Sigmoid colon (tissue), 7 donors: Measurements from ENCODE around the gene CEP164. TPM values are rescaled to one million over a fixed set of nuclear protein-coding genes. Genes with fewer than 3 reads are reported as not detected.

ENCODE experiments used
- DNase-seq: peaks from one replicate; pipeline ENCODE4 v3.0.0-alpha.2; 2019
- H3K27ac ChIP-seq, 4 donors: fragments of 200-600 bp; sonication (generic); one replicate each; pipeline ENCODE4 v1.5.1; 2016 to 2019; ENCODE audit warnings: mild to moderate bottlenecking in 1 of 4
- H3K27me3 ChIP-seq, 3 donors: fragments of 200-600 bp; sonication (generic); one replicate each; pipeline ENCODE4 v1.5.1; 2019; ENCODE audit warnings: mild to moderate bottlenecking in 1 of 3
- H3K36me3 ChIP-seq, 4 donors: fragments of 200-600 bp; sonication (generic); one replicate each; pipeline ENCODE4 v1.5.1; 2016 to 2019
- H3K4me1 ChIP-seq, 4 donors: fragments of 200-600 bp; sonication (generic); one replicate each; pipeline ENCODE4 v1.5.1; 2017 to 2019
- H3K4me3 ChIP-seq, 4 donors: fragments of 200-600 bp; sonication (generic); one replicate each; pipeline ENCODE4 v1.5.1; 2017 to 2019; ENCODE audit warnings: mild to moderate bottlenecking in 2 of 4, moderate library complexity in 1 of 4
- H3K9me3 ChIP-seq, 4 donors: fragments of 200-600 bp in 3 of 4; sonication (generic) in 3 of 4; one replicate each; pipeline versions ENCODE4 v1.5.1 to v1.6.1; 2013 to 2019
- EP300 ChIP-seq, 4 donors: sonication (generic); formaldehyde crosslinking; IDR thresholded peaks; one replicate each; pipeline ENCODE4 v1.6.1; 2017; ENCODE audit warnings: antibody characterized with exemption in 4 of 4
- POLR2A ChIP-seq, 2 donors: fragments of 450-650 bp; IDR thresholded peaks; one replicate each; pipeline ENCODE4 v1.6.1; 2016; ENCODE audit warnings: antibody characterized with exemption in 2 of 2, mild to moderate bottlenecking in 2 of 2, moderate library complexity in 2 of 2
- POLR2AphosphoS5 ChIP-seq, 4 donors: sonication (generic); formaldehyde crosslinking; IDR thresholded peaks; one replicate each; pipeline ENCODE4 v1.6.1; 2017; ENCODE audit warnings: antibody characterized with exemption in 4 of 4
- WGBS, 2 donors: extraction: QIAGEN DNeasy Blood & Tissue Kit; methylation state at CpG; one replicate each; pipeline ENCODE4 v1.1.7; 2013; 5-methylcytosine and 5-hydroxymethylcytosine counted together
- intact Hi-C: fragments of 100-400 bp; cut with DNase I; formaldehyde crosslinking; loops from one replicate; pipeline ENCODE4 v1.15.1; 2023
- polyA plus RNA-seq, 3 donors: library from polyadenylated mRNA; stranded (reverse); fragments of 200-250 nt; gene quantifications; one replicate each; pipeline ENCODE4 v1.2.3, GENCODE V29; 2013
- total RNA-seq, 4 donors: library from RNA; depleted of rRNA; stranded (reverse); fragments of >200 nt; gene quantifications; one replicate each; pipeline ENCODE4 v1.1.0, GENCODE V29; 2016
- TF ChIP-seq, protein P1 (sequence below), 4 experiments: fragments of 450-650 bp in 3 of 4; fragments of 200-600 bp in 1 of 4; IDR thresholded peaks; one replicate each; pipeline ENCODE4 v1.5.1; 2016 to 2019; ENCODE audit warnings: antibody characterized with exemption in 4 of 4, mild to moderate bottlenecking in 3 of 4, moderate library complexity in 2 of 4
- donor health status: healthy with polysubstance abuse.
- donor health status: Bipolar disorder and iron deficiency.
- donor health status: healthy.

Gene CEP164
- total and polyA plus RNA-seq, 7 donors: 1.8 to 40.4 (median 16.3) TPM

DNA sequence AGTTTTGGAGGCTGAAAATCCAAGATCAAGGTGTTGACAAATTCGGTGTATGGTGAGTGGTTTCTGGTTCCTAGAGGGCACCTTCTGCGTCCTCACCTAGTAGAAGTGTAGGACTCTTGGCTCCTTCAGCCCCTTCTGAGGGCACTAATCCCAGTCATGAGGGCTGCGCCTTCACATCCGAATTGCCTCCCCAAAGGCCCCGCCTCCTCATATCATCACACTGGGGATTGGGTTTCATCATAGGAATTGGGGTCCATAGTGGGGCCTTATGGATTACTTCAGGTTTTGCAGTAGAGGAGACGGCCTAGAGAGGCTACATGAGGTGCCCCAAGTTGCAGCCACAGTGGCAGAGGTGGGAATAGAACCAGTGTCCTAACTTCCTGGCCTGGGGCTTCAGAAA is 87.1 kb downstream of the CEP164 start:
- intact Hi-C loops: no loop called here
- H3K9me3 ChIP-seq: no peaks in the 10 kb centered on the region
- H3K27ac ChIP-seq: no peak overlapping the region
- WGBS, 2 donors: 93 to 95% methylated on average over 6 of the region's 6 CpGs
- no peak for TF ChIP-seq POLR2A (IDR thresholded peaks at IDR 0.05)
- TF ChIP-seq POLR2AphosphoS5 (IDR thresholded peaks at IDR 0.05): no peak
- no peak for TF ChIP-seq EP300 (IDR thresholded peaks at IDR 0.05)
- TF ChIP-seq, protein P1, sequence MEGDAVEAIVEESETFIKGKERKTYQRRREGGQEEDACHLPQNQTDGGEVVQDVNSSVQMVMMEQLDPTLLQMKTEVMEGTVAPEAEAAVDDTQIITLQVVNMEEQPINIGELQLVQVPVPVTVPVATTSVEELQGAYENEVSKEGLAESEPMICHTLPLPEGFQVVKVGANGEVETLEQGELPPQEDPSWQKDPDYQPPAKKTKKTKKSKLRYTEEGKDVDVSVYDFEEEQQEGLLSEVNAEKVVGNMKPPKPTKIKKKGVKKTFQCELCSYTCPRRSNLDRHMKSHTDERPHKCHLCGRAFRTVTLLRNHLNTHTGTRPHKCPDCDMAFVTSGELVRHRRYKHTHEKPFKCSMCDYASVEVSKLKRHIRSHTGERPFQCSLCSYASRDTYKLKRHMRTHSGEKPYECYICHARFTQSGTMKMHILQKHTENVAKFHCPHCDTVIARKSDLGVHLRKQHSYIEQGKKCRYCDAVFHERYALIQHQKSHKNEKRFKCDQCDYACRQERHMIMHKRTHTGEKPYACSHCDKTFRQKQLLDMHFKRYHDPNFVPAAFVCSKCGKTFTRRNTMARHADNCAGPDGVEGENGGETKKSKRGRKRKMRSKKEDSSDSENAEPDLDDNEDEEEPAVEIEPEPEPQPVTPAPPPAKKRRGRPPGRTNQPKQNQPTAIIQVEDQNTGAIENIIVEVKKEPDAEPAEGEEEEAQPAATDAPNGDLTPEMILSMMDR (IDR thresholded peaks at IDR 0.05): no peak
- H3K4me1 ChIP-seq: no peaks in the 10 kb centered on the region
- DNase-seq: peak; percentile 10
- no peak overlapping the region for H3K4me3 ChIP-seq
- H3K36me3 ChIP-seq: peaks cover 0 to 30% (median 5%) of the 10 kb centered on the region in 4 donors
- no peaks in the 10 kb centered on the region for H3K27me3 ChIP-seq

DNA sequence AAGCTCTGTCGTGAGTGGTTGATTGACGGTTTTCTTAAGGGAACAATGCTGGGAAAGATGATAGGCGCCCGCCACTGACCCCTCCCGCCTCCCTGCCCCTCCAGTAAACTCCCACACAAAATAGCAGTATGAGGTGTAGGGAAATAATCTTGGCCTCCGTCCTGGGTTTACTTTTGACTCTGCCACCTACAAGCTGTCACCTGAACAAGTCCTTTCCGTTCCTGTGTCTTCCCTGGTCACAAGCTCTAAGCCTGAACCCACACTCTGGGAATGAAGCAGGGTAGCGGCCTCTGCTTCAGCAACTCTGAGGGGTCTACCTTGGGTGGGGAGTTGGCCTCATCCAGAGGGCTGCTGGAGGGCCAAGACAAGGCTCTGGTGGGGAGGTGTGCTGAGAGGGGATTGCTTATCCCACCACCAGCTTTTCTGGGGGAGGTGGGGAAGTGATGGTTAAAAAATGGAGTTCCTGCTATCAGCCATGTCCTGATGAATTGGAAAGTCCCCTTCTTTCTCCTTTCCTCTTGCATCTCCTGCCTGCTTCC is 87.8 kb downstream of the CEP164 start:
- Histone ChIP-seq H3K36me3 (peaks cover 0 to 24% (median 2%) of the 10 kb centered on the region in 4 donors), H3K4me3 (no peak overlapping the region), H3K9me3 (no peaks in the 10 kb centered on the region), H3K27me3 (no peaks in the 10 kb centered on the region), H3K4me1 (no peaks in the 10 kb centered on the region), H3K27ac (no peak overlapping the region)
- TF ChIP-seq POLR2AphosphoS5 (IDR thresholded peaks at IDR 0.05): no peak
- TF ChIP-seq, protein P1 (IDR thresholded peaks at IDR 0.05): no peak
- TF ChIP-seq POLR2A (IDR thresholded peaks at IDR 0.05): no peak
- no peak for TF ChIP-seq EP300 (IDR thresholded peaks at IDR 0.05)
- DNase-seq: peak; percentile 32
- intact Hi-C loops: no loop called here
- 72 to 84% methylated on average over 8 of the region's 8 CpGs for WGBS, 2 donors

- no peak overlapping the region for H3K4me3 ChIP-seq
- peaks cover 0 to 6% (median 0%) of the 10 kb centered on the region in 4 donors for H3K36me3 ChIP-seq
- 67 to 68% methylated on average over 6 of the region's 6 CpGs for WGBS, 2 donors
- intact Hi-C loops: no loop called here
- peak; percentile 33 for DNase-seq
- no peak overlapping the region for H3K27ac ChIP-seq
- H3K4me1 ChIP-seq: no peaks in the 10 kb centered on the region
- H3K9me3 ChIP-seq: no peaks in the 10 kb centered on the region
- TF ChIP-seq, protein P1 (IDR thresholded peaks at IDR 0.05): no peak
- TF ChIP-seq POLR2AphosphoS5 (IDR thresholded peaks at IDR 0.05): no peak
- no peak for TF ChIP-seq EP300 (IDR thresholded peaks at IDR 0.05)
- no peak for TF ChIP-seq POLR2A (IDR thresholded peaks at IDR 0.05)
- no peaks in the 10 kb centered on the region for H3K27me3 ChIP-seq
Observed at GRCh38 chr11:117417342-117417741, 89.7 kb downstream of the CEP164 start.

DNA sequence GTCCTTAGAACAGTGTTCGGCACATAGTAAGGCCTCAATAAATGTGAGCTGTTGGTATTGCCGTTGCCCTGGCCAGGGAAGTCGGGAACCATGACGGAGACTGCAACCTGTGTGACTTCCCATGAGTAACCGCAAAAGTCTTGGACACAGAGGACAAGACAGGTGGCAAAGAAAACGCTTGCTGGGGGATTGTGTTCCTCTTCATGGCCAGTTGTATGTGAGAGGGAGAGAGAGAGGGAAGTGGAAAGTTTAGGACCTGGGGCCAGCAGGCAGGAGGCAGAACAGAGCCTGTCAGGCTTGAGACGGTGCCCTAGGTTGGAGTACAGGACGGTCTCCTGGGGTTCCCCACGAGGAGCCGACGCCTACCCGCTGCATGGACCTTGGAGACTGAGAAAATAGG is 90.2 kb downstream of the CEP164 start:
- intact Hi-C loops: no loop called here
- DNase-seq: peak; percentile 43
- TF ChIP-seq POLR2A (IDR thresholded peaks at IDR 0.05): no peak
- TF ChIP-seq POLR2AphosphoS5 (IDR thresholded peaks at IDR 0.05): no peak
- TF ChIP-seq EP300 (IDR thresholded peaks at IDR 0.05): no peak
- TF ChIP-seq, protein P1 (IDR thresholded peaks at IDR 0.05): no peak
- Histone ChIP-seq H3K27ac (no peak overlapping the region), H3K27me3 (no peaks in the 10 kb centered on the region), H3K9me3 (no peaks in the 10 kb centered on the region), H3K36me3 (peaks cover 0 to 2% (median 0%) of the 10 kb centered on the region in 4 donors), H3K4me1 (no peaks in the 10 kb centered on the region), H3K4me3 (no peak overlapping the region)
- WGBS, 2 donors: 89 to 91% methylated on average over 12 of the region's 12 CpGs
